PFSK-1 (cell line): Measurements from ENCODE around the gene NEB.

Source experiments
- POLR2AphosphoS5 ChIP-seq: IDR thresholded peaks from 2 replicates; pipeline ENCODE4 v1.6.1; 2012; ENCODE audit warnings: low read depth, mild to moderate bottlenecking, control low read depth, low read length, moderate library complexity
- TAF1 ChIP-seq: IDR thresholded peaks from 2 replicates; pipeline ENCODE4 v1.6.1; 2012; ENCODE audit warnings: low read length, control low read depth, borderline replicate concordance; ENCODE audit not compliant: insufficient read depth

DNA sequence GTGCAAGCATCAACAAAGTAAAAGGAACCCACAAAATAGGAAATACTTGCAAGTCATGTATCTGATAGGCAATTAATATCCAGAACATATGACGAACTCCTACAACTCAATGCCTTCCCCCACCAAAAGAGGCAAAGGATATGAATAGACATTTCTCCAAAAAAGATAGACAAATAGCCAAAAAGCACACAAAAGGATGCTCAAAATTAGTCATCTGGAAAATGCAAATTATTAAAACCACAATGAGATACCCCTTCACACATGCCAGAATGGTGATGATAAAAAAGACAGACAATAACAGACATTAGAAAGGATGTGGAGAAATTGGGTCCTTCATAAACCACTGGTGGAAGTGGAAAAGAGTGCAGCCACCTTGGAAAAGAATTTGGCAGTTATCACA lies 248.2 kb downstream of the NEB start:
- TF ChIP-seq TAF1 (no peak), POLR2AphosphoS5 (no peak)
